MM.1S (cell line): ENCODE measurements around the gene CALCOCO2.

Source experiments
- EZH2 ChIP-seq: fragments of 300-600 bp; sonication (generic); optimal IDR thresholded peaks from 2 replicates; pipeline ENCODE3; 2017; ENCODE audit warnings: low read depth, mild to moderate bottlenecking, antibody characterized with exemption, low read length, mixed read lengths
- TF ChIP-seq, protein P1 (sequence below): fragments of 300-600 bp; sonication (generic); IDR thresholded peaks from 2 replicates; pipeline ENCODE4 v1.5.1; 2016; ENCODE audit warnings: antibody characterized with exemption, low read length, mixed read lengths

DNA sequence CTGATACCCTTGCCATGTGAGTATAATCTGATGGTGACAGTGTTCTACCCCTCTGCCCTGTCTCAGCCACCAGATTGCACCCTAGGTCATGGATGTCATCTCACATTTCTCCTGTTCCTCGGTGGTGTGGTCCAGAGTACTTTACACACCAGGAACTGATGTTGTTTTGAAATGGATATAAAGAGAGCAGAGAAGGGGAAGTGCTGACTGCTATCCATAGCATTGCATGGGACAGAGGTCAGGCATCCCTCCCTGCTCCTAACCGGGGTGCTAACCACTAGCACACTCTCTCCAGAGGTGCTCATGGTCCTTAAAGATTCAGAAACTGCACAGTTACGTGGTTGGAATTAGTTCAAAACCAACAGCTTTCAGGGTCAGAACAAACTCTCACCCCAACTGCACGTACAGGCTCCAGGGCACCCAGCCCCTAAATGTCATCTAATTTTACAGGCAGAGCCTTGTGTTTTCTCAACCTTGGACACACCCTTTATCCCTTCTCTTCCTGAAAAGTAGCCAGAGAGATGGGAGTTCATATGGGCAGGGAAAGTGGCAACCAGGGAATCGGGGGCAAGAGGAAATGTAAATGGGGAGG lies 30.1 kb upstream of the CALCOCO2 start:
- TF ChIP-seq, protein P1, sequence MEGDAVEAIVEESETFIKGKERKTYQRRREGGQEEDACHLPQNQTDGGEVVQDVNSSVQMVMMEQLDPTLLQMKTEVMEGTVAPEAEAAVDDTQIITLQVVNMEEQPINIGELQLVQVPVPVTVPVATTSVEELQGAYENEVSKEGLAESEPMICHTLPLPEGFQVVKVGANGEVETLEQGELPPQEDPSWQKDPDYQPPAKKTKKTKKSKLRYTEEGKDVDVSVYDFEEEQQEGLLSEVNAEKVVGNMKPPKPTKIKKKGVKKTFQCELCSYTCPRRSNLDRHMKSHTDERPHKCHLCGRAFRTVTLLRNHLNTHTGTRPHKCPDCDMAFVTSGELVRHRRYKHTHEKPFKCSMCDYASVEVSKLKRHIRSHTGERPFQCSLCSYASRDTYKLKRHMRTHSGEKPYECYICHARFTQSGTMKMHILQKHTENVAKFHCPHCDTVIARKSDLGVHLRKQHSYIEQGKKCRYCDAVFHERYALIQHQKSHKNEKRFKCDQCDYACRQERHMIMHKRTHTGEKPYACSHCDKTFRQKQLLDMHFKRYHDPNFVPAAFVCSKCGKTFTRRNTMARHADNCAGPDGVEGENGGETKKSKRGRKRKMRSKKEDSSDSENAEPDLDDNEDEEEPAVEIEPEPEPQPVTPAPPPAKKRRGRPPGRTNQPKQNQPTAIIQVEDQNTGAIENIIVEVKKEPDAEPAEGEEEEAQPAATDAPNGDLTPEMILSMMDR, result no peak
- TF ChIP-seq EZH2, result no peak
